CD14-positive monocyte (primary cell): Measurements from ENCODE around the gene POM121C. TPM values are rescaled to one million over a fixed set of nuclear protein-coding genes. Genes with fewer than 3 reads are reported as not detected.
"Not testable (repeated sequence)": the region's sequence is repeated elsewhere in the genome, so short reads cannot be mapped to it uniquely, and the experiment has no call there.

Experiments used
- DNase-seq, 3 donors: peaks; one replicate each; pipeline ENCODE4 v3.0.0-alpha.2; 2011 to 2022
- H2AFZ ChIP-seq: 2 replicates; pipeline ENCODE4 v1.6.0; 2012; ENCODE audit warnings: mild to moderate bottlenecking, low read depth, low read length, inconsistent platforms; ENCODE audit not compliant: insufficient read depth, poor library complexity, severe bottlenecking
- H3K27ac ChIP-seq, 2 donors: 1 replicate in 1 of 2; 2 replicates in 1 of 2; pipeline ENCODE4 v1.5.1; 2012 to 2013; ENCODE audit warnings: low read length in 2 of 2, control low read depth in 1 of 2, inconsistent platforms in 1 of 2, low read depth in 1 of 2, mild to moderate bottlenecking in 1 of 2
- H3K27me3 ChIP-seq, 2 donors: one replicate each; pipeline versions ENCODE4 v1.6.0 to v1.6.1; 2011 to 2013; ENCODE audit warnings: low read length in 2 of 2; ENCODE audit not compliant: control insufficient read depth in 2 of 2, insufficient read depth in 2 of 2
- H3K36me3 ChIP-seq, 2 donors: replicated peaks in 1 of 2; 1 replicate in 1 of 2; 2 replicates in 1 of 2; pipeline versions ENCODE4 v1.5.1 to v1.6.1; 2012 to 2013; ENCODE audit warnings: low read length in 2 of 2, control low read depth in 1 of 2, inconsistent platforms in 1 of 2, mild to moderate bottlenecking in 1 of 2; ENCODE audit not compliant: insufficient read depth in 2 of 2, control insufficient read depth in 1 of 2
- H3K4me1 ChIP-seq, 2 donors: 1 replicate in 1 of 2; 2 replicates in 1 of 2; pipeline versions ENCODE4 v1.5.1 to v1.6.1; 2012 to 2013; ENCODE audit warnings: low read length in 2 of 2, control low read depth in 1 of 2, inconsistent platforms in 1 of 2, mild to moderate bottlenecking in 1 of 2, moderate library complexity in 1 of 2; ENCODE audit not compliant: insufficient read depth in 2 of 2, control insufficient read depth in 1 of 2
- H3K4me2 ChIP-seq: replicated peaks from 2 replicates; pipeline ENCODE3; 2012; ENCODE audit warnings: low read length, moderate library complexity, mild to moderate bottlenecking; ENCODE audit not compliant: poor library complexity, severe bottlenecking; ENCODE audit errors: extremely low read depth
- H3K4me3 ChIP-seq, 3 experiments: fragments of 200-600 bp in 1 of 3; sonication (generic) in 1 of 3; replicated peaks in 1 of 3; 1 replicate in 2 of 3; 2 replicates in 1 of 3; pipeline ENCODE4 v1.5.1; 2011 to 2013; ENCODE audit warnings: low read length in 3 of 3, mild to moderate bottlenecking in 3 of 3, control low read depth in 2 of 3, low read depth in 2 of 3, inconsistent platforms in 1 of 3, moderate library complexity in 1 of 3
- H3K79me2 ChIP-seq: 2 replicates; pipeline ENCODE4 v1.6.0; 2012; ENCODE audit warnings: mild to moderate bottlenecking, control low read depth, inconsistent platforms, low read length, moderate library complexity; ENCODE audit not compliant: insufficient read depth
- H3K9ac ChIP-seq: 2 replicates; pipeline ENCODE4 v1.6.0; 2017; ENCODE audit warnings: low read length, mild to moderate bottlenecking; ENCODE audit not compliant: insufficient read depth, poor library complexity, severe bottlenecking
- H3K9me3 ChIP-seq, 2 donors: replicated peaks in 1 of 2; 1 replicate in 1 of 2; 2 replicates in 1 of 2; pipeline versions ENCODE4 v1.5.1 to v1.6.1; 2012 to 2013; ENCODE audit warnings: low read length in 2 of 2, control low read depth in 1 of 2; ENCODE audit not compliant: control insufficient read depth in 1 of 2, insufficient read depth in 1 of 2
- H4K20me1 ChIP-seq: 2 replicates; pipeline ENCODE4 v1.6.0; 2012; ENCODE audit warnings: mild to moderate bottlenecking, low read length, control low read depth, moderate library complexity; ENCODE audit not compliant: insufficient read depth
- H3K27ac Mint-ChIP-seq, 7 donors: one replicate each; pipeline ENCODE4 v1.8.0; 2020; ENCODE audit warnings: mild to moderate bottlenecking in 7 of 7, mixed read lengths in 7 of 7, moderate library complexity in 6 of 7, inconsistent platforms in 2 of 7
- H3K27me3 Mint-ChIP-seq, 3 donors: one replicate each; pipeline ENCODE4 v1.8.0; 2021 to 2022; ENCODE audit warnings: low read depth in 3 of 3, mild to moderate bottlenecking in 3 of 3, mixed read lengths in 3 of 3, moderate library complexity in 3 of 3, inconsistent platforms in 1 of 3
- H3K36me3 Mint-ChIP-seq, 2 donors: one replicate each; pipeline ENCODE4 v1.8.0; 2020; ENCODE audit warnings: mixed read lengths in 2 of 2, inconsistent platforms in 1 of 2, mild to moderate bottlenecking in 1 of 2
- H3K4me1 Mint-ChIP-seq: one replicate; pipeline ENCODE4 v1.8.0; 2020; ENCODE audit warnings: mild to moderate bottlenecking, mixed read lengths
- H3K4me3 Mint-ChIP-seq, 2 donors: one replicate each; pipeline ENCODE4 v1.8.0; 2020; ENCODE audit warnings: mild to moderate bottlenecking in 2 of 2, mixed read lengths in 2 of 2, moderate library complexity in 1 of 2
- H3K9me3 Mint-ChIP-seq, 7 donors: one replicate each; pipeline ENCODE4 v1.8.0; 2020 to 2022; ENCODE audit warnings: mixed read lengths in 7 of 7, mild to moderate bottlenecking in 6 of 7, moderate library complexity in 6 of 7, inconsistent platforms in 2 of 7
- WGBS: methylation state at CpG from one replicate; pipeline ENCODE4 v1.1.5; 2013; ENCODE audit warnings: missing lambda C conversion rate; ENCODE audit not compliant: insufficient coverage; 5-methylcytosine and 5-hydroxymethylcytosine counted together
- intact Hi-C, 2 donors: fragments of 100-400 bp; cut with micrococcal nuclease; formaldehyde crosslinking; loops; one replicate each; pipeline versions ENCODE4 v1.15.0 to v1.15.1; 2023
- polyA plus RNA-seq, 3 donors: library from polyadenylated mRNA; depleted of rRNA in 1 of 3; unstranded in 2 of 3; stranded (reverse) in 1 of 3; fragments of 300-500 nt in 2 of 3; fragments of >200 nt in 1 of 3; fragmentation: Illumina TruSeq in 2 of 3; gene quantifications; 1 replicate in 2 of 3; 2 replicates in 1 of 3; pipeline ENCODE4 v1.2.3, GENCODE V29; 2012 to 2021
- small RNA-seq: library from RNA; depleted of rRNA; stranded (forward); fragments of <200 nt; gene quantifications from one replicate; pipeline ENCODE3, GENCODE V24; 2012; ENCODE audit warnings: low read depth; ENCODE audit not compliant: insufficient read length

Gene POM121C
- polyA plus RNA-seq, 3 donors, result 2.2 to 17.0 (median 3.9) TPM

GRCh38 chr7:75367313-75367712 is 118.8 kb downstream of the POM121C start:
- H3K27ac Mint-ChIP-seq, result peak overlapping the region in 1 of 7 donors; percentile 14

More at GRCh38 chr7:75367313-75367712, 118.8 kb downstream of the POM121C start:
- intact Hi-C loops, H3K27me3 ChIP-seq, H2AFZ ChIP-seq, H3K79me2 ChIP-seq, H3K4me3 Mint-ChIP-seq, H3K4me1 ChIP-seq, H3K4me3 ChIP-seq, H3K36me3 Mint-ChIP-seq, DNase-seq, H3K9me3 ChIP-seq, H4K20me1 ChIP-seq, H3K9me3 Mint-ChIP-seq, H3K27ac ChIP-seq, H3K9ac ChIP-seq, H3K4me1 Mint-ChIP-seq, H3K4me2 ChIP-seq, H3K36me3 ChIP-seq, H3K27me3 Mint-ChIP-seq: not testable (repeated sequence)
- WGBS, result no CpG with 5 or more reads among the region's 9 CpGs

Small RNA genes within 50 kb of the gene (small RNA-seq; reads per million reads assigned to genes)
- gene AC211429.1 (not detected), gene RF00019 (not detected)

Other genes with a start within 250 kb of the POM121C start
- under 1 TPM in 2 of 3 donors, not detected in 1; 0.51 to 0.89 TPM for gene TRIM73, start 90.7 kb downstream of the POM121C start, polyA plus RNA-seq
- gene SPDYE5, start 6.0 kb upstream of the POM121C start, polyA plus RNA-seq, result under 1 TPM in 1 of 3 donors, not detected in 2; 0.20 TPM